Ovary (tissue), 3 donors: ENCODE measurements around the gene SEMA6A.

Experiments
- CTCF ChIP-seq, 3 donors: fragments of 450-650 bp in 2 of 3; fragments of 200-600 bp in 1 of 3; IDR thresholded peaks; one replicate each; pipeline versions ENCODE4 v1.5.1 to v1.8.0; 2016 to 2022; ENCODE audit warnings: antibody characterized with exemption in 3 of 3, mild to moderate bottlenecking in 1 of 3
- EP300 ChIP-seq: sonication (generic); formaldehyde crosslinking; IDR thresholded peaks from one replicate; pipeline ENCODE4 v1.6.1; 2017; ENCODE audit warnings: antibody characterized with exemption
- POLR2A ChIP-seq: fragments of 450-650 bp; IDR thresholded peaks from one replicate; pipeline ENCODE4 v1.6.1; 2017; ENCODE audit warnings: antibody characterized with exemption, mild to moderate bottlenecking, moderate library complexity
- donor health status: DM: no; HTN: no; CAD: no.

DNA sequence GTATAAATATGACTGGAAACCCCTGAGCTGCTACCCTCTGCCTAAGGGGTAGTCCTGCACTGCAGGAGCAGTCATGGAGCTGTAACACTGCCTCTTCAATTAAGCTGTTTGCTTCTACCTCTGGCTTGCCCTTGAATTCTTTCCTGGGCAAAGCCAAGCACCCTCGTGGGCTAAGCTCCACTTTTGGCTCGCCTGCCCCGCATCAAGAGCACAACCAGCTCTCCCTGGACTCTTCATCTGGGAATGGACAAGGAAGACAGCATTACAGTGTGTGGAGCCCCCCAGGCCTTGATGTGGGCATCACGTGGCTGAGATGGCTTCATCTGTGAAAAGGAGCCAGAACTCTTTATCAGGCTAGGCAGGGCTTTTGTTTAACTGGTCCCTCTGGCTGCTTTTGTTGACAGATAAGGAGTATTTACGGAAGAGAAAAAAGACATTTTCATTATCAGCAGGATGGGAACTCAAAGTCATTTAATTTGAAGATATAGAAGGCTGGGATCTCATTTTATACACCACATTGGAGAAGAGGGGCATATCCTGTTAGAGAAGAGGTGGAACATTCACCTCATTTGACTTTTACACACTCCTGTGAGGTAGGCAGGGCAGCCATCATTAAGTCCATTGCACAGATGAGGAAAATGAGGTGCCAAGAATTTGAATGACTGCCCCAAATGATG, 137.8 kb downstream of the SEMA6A start:
- TF ChIP-seq CTCF (IDR thresholded peaks at IDR 0.05): no peak
- TF ChIP-seq POLR2A: no peak
- no peak for TF ChIP-seq EP300
